ENCODE measurements around the gene TCF7.

Gene TCF7

GRCh38 chr5:134103397-134103796, 11.1 kb upstream of the TCF7 start:
- H3K4me3 ChIP-seq (replicated peaks; ENCODE audit: low read depth, low read length): no peak overlapping the region
- DNase-seq (ENCODE audit: extremely low read depth, low read depth): no peak
- no peak for TF ChIP-seq CTCF (IDR thresholded peaks at IDR 0.05; ENCODE audit: low read depth, low read length, missing control alignments)

GRCh38 chr5:134103998-134104654, 10.4 kb upstream of the TCF7 start:
- TF ChIP-seq CTCF (IDR thresholded peaks at IDR 0.05; ENCODE audit: low read depth, low read length, missing control alignments): no peak

GRCh38 chr5:134106991-134107701, 7.3 kb upstream of the TCF7 start:
- TF ChIP-seq CTCF (IDR thresholded peaks at IDR 0.05; ENCODE audit: low read depth, low read length, missing control alignments): no peak
- DNase-seq (ENCODE audit: extremely low read depth, low read depth): no peak
- no peak overlapping the region for H3K4me3 ChIP-seq (replicated peaks; ENCODE audit: low read depth, low read length)

More at GRCh38 chr5:134103998-134104654, 10.4 kb upstream of the TCF7 start:
- no peak for DNase-seq (ENCODE audit: extremely low read depth, low read depth)
- no peak overlapping the region for H3K4me3 ChIP-seq (replicated peaks; ENCODE audit: low read depth, low read length)

GRCh38 chr5:134107779-134108178, 6.7 kb upstream of the TCF7 start:
- DNase-seq (ENCODE audit: extremely low read depth, low read depth): no peak
- H3K4me3 ChIP-seq (replicated peaks; ENCODE audit: low read depth, low read length): no peak overlapping the region
- no peak for TF ChIP-seq CTCF (IDR thresholded peaks at IDR 0.05; ENCODE audit: low read depth, low read length, missing control alignments)

GRCh38 chr5:134110382-134110781, 4.1 kb upstream of the TCF7 start:
- TF ChIP-seq CTCF (IDR thresholded peaks at IDR 0.05; ENCODE audit: low read depth, low read length, missing control alignments): no peak
- DNase-seq (ENCODE audit: extremely low read depth, low read depth): no peak
- no peak overlapping the region for H3K4me3 ChIP-seq (replicated peaks; ENCODE audit: low read depth, low read length)

- TF ChIP-seq CTCF (IDR thresholded peaks at IDR 0.05; ENCODE audit: low read depth, low read length, missing control alignments): no peak
- DNase-seq (ENCODE audit: extremely low read depth, low read depth): no peak
- H3K4me3 ChIP-seq (replicated peaks; ENCODE audit: low read depth, low read length): no peak overlapping the region
Observed at GRCh38 chr5:134111741-134112647, 2.5 kb upstream of the TCF7 start.
